Pancreas (tissue), 10 donors: Measurements from ENCODE around the gene WRAP73. TPM values are rescaled to one million over a fixed set of nuclear protein-coding genes. Genes with fewer than 3 reads are reported as not detected.

Experiments used
- ATAC-seq, 4 donors: fragments of 200-7000 bp; cut with Tn5 transposase; one replicate each; pipeline versions ENCODE4 v1.8.0 to v1.9.1; 2020; ENCODE audit warnings: mild to moderate bottlenecking in 4 of 4, moderate library complexity in 4 of 4
- DNase-seq, 6 donors: peaks; one replicate each; pipeline ENCODE4 v3.0.0-alpha.2; 2020
- FAIRE-seq: peaks from 2 replicates; lab custom pipeline; 2012; peaks lifted over from hg19 to GRCh38; lab: Jason Lieb, UNC
- H3K27ac ChIP-seq, 4 donors: fragments of 200-600 bp; sonication (generic); 1 replicate in 3 of 4; 2 replicates in 1 of 4; pipeline versions ENCODE4 v1.5.0 to v1.8.0; 2020
- H3K27me3 ChIP-seq, 4 donors: fragments of 200-600 bp; one replicate each; pipeline ENCODE4 v1.8.0; 2021
- H3K36me3 ChIP-seq, 3 donors: fragments of 200-600 bp; sonication (generic) in 1 of 3; one replicate each; pipeline versions ENCODE4 v1.5.0 to v1.8.0; 2020 to 2021
- H3K4me1 ChIP-seq, 3 donors: fragments of 200-600 bp; one replicate each; pipeline ENCODE4 v1.8.0; 2021
- H3K4me3 ChIP-seq, 4 donors: fragments of 200-600 bp; sonication (generic) in 2 of 4; one replicate each; pipeline versions ENCODE4 v1.5.0 to v1.8.0; 2020 to 2021
- H3K9me3 ChIP-seq, 4 donors: fragments of 200-600 bp; one replicate each; pipeline ENCODE4 v1.8.0; 2021
- WGBS, 2 donors: extraction: QIAGEN DNeasy Blood & Tissue Kit; methylation state at CpG; one replicate each; pipeline ENCODE4 v1.1.7; 2013; 5-methylcytosine and 5-hydroxymethylcytosine counted together
- intact Hi-C, 3 donors: fragments of 100-400 bp; cut with DNase I; formaldehyde crosslinking; loops; one replicate each; pipeline versions ENCODE4 v1.11.1 to v1.14.2; 2022
- polyA plus RNA-seq, 2 donors: library from polyadenylated mRNA; stranded (reverse); fragments of 200-250 nt; gene quantifications; one replicate each; pipeline ENCODE4 v1.2.3, GENCODE V29; 2013
- total RNA-seq, 6 donors: library from RNA; stranded (reverse); fragmentation: NEBNext Ultra II Directional in 4 of 6; extraction: Animal tissue kit (Norgen Biotek cat#: 25700) in 4 of 6; gene quantifications; one replicate each; pipeline versions ENCODE4 v1.2.1 to v1.2.4, GENCODE V29; 2021 to 2023
- TF ChIP-seq, protein P1 (sequence below), 4 donors: fragments of 200-600 bp; sonication (generic) in 3 of 4; IDR thresholded peaks; one replicate each; pipeline versions ENCODE4 v1.5.0 to v1.8.0; 2021; ENCODE audit warnings: antibody characterized with exemption in 4 of 4
- donor health status: healthy with polysubstance abuse.
- donor health status: DM: no; HTN: no; CAD: no; lungs with moderate emphysema.
- donor health status: DM: no; HTN: no; CAD: no.
- donor health status: control.
- donor health status: control.
- donor health status: Bipolar disorder and iron deficiency.
- donor health status: DM: yes; HTN: yes; CAD: no.
- donor health status: DM: no; HTN: no; CAD: no.
- donor health status: DM: no; HTN: no; CAD: no.
- donor health status: DM: yes; HTN: yes; CAD: no.

WRAP73 gene
- total and polyA plus RNA-seq, 8 donors: 6.7 to 26.2 (median 10.3) TPM

DNA sequence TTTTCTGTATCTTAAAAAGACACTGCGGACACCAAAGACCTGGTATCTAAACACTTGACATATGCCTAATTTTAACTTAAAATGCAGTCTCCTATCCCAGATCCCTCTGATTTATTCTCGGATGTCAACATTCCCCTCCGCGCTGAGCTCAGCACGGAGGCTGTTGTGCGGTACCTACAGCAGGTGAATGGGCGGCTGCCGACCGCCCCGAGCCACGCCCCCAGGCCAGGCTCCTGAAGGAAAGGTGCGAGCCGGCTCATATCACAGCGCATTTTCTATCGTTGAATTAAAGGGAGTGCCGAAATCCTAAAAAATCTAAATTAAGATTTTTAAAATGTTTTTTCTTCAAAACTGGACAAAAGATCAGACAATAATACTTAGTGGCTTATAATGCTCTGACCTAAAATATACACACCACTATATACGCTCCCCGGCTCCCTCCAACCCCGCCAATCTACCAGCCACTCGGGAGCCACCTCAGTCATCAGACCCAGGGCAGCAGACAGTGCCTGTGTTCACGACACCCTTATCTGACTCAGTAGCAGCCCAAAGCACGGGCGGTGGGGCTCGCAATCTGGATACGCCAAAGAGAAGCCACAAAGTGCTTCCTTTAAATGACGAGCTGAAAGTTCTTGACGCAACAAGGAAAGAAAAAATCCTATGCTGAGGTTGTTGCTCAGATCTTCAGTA, 4.1 kb downstream of the WRAP73 start:
- Histone ChIP-seq H3K27me3 (peaks cover 4 to 7% (median 5%) of the 10 kb centered on the region in 4 donors), H3K27ac (no peak overlapping the region), H3K4me1 (peaks cover 0 to 13% (median 6%) of the 10 kb centered on the region in 3 donors), H3K4me3 (no peak overlapping the region), H3K36me3 (no peaks in the 10 kb centered on the region), H3K9me3 (no peaks in the 10 kb centered on the region)
- ATAC-seq (no peak), DNase-seq (no peak), FAIRE-seq (no peak)
- intact Hi-C loops: no loop called here
- WGBS, 2 donors: 95% methylated on average over 27 of the region's 27 CpGs
- TF ChIP-seq, protein P1, sequence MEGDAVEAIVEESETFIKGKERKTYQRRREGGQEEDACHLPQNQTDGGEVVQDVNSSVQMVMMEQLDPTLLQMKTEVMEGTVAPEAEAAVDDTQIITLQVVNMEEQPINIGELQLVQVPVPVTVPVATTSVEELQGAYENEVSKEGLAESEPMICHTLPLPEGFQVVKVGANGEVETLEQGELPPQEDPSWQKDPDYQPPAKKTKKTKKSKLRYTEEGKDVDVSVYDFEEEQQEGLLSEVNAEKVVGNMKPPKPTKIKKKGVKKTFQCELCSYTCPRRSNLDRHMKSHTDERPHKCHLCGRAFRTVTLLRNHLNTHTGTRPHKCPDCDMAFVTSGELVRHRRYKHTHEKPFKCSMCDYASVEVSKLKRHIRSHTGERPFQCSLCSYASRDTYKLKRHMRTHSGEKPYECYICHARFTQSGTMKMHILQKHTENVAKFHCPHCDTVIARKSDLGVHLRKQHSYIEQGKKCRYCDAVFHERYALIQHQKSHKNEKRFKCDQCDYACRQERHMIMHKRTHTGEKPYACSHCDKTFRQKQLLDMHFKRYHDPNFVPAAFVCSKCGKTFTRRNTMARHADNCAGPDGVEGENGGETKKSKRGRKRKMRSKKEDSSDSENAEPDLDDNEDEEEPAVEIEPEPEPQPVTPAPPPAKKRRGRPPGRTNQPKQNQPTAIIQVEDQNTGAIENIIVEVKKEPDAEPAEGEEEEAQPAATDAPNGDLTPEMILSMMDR (IDR thresholded peaks at IDR 0.05): no peak

DNA sequence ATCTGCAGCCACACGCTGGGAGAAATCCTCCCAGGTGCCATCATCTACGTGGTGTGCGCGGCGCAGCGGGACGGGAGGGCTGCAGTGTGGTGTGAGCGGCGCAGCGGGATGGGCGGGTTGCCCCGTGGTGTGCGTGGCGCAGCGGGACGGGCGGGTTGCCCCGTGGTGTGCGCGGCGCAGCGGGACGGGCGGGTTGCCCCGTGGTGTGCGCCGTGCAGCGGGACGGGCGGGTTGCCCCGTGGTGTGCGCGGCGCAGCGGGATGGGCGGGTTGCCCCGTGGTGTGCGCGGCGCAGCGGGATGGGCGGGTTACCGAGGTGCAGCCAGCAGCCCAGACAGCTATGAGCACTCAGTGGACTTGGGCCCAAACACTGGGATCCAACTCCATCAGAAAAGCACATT, 4.7 kb downstream of the WRAP73 start:
- ATAC-seq: no peak
- no peak overlapping the region for H3K4me3 ChIP-seq
- no peaks in the 10 kb centered on the region for H3K36me3 ChIP-seq
- H3K27ac ChIP-seq: no peak overlapping the region
- intact Hi-C loops: no loop called here
- peaks cover 0 to 1% (median under 1%) of the 10 kb centered on the region in 4 donors for H3K27me3 ChIP-seq
- peaks cover 0 to 9% (median 6%) of the 10 kb centered on the region in 3 donors for H3K4me1 ChIP-seq
- no peak for FAIRE-seq
- 95% methylated on average over 39 to 43 of the region's 43 CpGs for WGBS, 2 donors
- no peak for DNase-seq
- TF ChIP-seq, protein P1 (IDR thresholded peaks at IDR 0.05): no peak
- H3K9me3 ChIP-seq: no peaks in the 10 kb centered on the region

DNA sequence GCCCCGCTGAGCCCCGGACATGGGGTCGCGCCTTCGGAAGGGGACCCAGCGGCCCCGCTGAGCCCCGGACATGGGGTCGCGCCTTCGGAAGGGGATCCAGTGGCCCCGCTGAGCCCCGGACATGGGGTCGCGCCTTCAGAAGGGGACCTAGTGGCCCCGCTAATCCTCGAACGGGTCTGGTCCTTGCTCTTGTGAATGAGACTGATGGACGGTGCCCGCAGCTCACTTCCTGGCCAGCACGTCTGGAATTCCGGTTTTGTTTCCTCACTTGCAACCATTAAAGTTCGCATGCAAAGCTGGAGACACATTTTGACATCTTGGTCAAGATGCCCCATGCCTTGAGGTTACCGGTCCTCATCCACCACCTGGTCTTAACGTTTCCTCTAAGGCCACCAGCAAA, 5.6 kb downstream of the WRAP73 start:
- Histone ChIP-seq H3K9me3 (no peaks in the 10 kb centered on the region), H3K27ac (no peak overlapping the region), H3K4me1 (peaks cover 0 to 9% (median 6%) of the 10 kb centered on the region in 3 donors), H3K27me3 (no peaks in the 10 kb centered on the region), H3K36me3 (no peaks in the 10 kb centered on the region), H3K4me3 (no peak overlapping the region)
- WGBS, 2 donors: 91% methylated on average over 18 to 24 of the region's 25 CpGs
- ATAC-seq (no peak), FAIRE-seq (no peak), DNase-seq (no peak)
- TF ChIP-seq, protein P1 (IDR thresholded peaks at IDR 0.05): no peak
- intact Hi-C loops: no loop called here

DNA sequence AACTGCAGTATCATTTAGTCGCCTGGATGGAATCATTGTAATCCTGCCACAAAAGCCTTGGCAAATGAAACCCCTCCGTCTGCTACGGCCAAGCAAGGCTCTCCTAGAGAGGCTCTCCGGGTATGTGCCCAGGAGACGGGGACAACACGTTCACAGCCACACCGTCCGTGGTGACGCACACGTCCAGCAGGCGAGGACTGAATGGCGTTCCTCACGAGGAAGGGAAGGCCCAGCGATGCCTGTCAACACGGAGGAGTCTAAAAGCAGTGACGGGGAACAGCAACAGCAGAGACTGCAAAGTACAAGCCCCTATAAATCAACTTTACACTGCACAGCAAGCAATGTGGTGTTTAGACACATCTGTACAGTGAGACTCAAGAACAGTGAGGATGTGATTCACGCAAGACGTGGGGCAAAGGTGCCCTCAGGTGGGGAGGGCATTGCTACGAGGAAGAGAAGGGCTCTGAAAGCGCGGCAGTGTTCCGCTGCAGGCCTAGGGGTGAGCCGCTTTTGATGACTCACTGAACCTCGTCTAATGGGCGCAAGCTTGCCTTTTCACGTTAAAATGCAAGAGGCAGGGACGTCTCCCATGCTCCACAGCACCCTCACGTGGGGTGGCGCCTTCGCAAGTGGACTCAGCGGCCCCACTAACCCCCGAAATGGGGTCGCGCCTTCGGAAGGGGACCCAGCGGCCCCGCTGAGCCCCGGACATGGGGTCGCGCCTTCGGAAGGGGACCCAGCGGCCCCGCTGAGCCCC, 6.8 kb downstream of the WRAP73 start:
- DNase-seq (no peak), ATAC-seq (no peak), FAIRE-seq (no peak)
- no peaks in the 10 kb centered on the region for H3K9me3 ChIP-seq
- peaks cover 0 to 3% (median 0%) of the 10 kb centered on the region in 3 donors for H3K36me3 ChIP-seq
- intact Hi-C loops: no loop called here
- WGBS, 2 donors: 94 to 95% methylated on average over 38 to 43 of the region's 43 CpGs
- H3K4me3 ChIP-seq: no peak overlapping the region
- H3K27me3 ChIP-seq: no peaks in the 10 kb centered on the region
- no peaks in the 10 kb centered on the region for H3K4me1 ChIP-seq
- TF ChIP-seq, protein P1 (IDR thresholded peaks at IDR 0.05): no peak
- H3K27ac ChIP-seq: no peak overlapping the region
